Ovary (tissue), 9 donors: ENCODE data around the gene DEGS2. TPM values are rescaled to one million over a fixed set of nuclear protein-coding genes. Genes with fewer than 3 reads are reported as not detected.

ENCODE experiments used
- DNase-seq, 5 donors: peaks; one replicate each; pipeline ENCODE4 v3.0.0-alpha.2; 2019 to 2020
- H3K27ac ChIP-seq, 2 donors: fragments of 200-600 bp; one replicate each; pipeline versions ENCODE4 v1.5.1 to v1.8.0; 2019 to 2022
- H3K27me3 ChIP-seq: fragments of 200-600 bp; one replicate; pipeline ENCODE4 v1.8.0; 2022
- H3K36me3 ChIP-seq: fragments of 200-600 bp; sonication (generic); one replicate; pipeline ENCODE4 v1.5.1; 2019
- H3K4me1 ChIP-seq: one replicate; pipeline ENCODE4 v1.8.1; 2013; ENCODE audit warnings: mild to moderate bottlenecking, moderate library complexity; ENCODE audit not compliant: insufficient read depth
- H3K4me3 ChIP-seq: fragments of 200-600 bp; sonication (generic); one replicate; pipeline ENCODE4 v1.5.1; 2017
- H3K9me3 ChIP-seq, 2 donors: fragments of 200-600 bp in 1 of 2; sonication (generic) in 1 of 2; one replicate each; pipeline versions ENCODE4 v1.5.1 to v1.8.1; 2013 to 2019; ENCODE audit warnings: mild to moderate bottlenecking in 1 of 2, moderate library complexity in 1 of 2
- EP300 ChIP-seq: sonication (generic); formaldehyde crosslinking; IDR thresholded peaks from one replicate; pipeline ENCODE4 v1.6.1; 2017; ENCODE audit warnings: antibody characterized with exemption
- POLR2A ChIP-seq: fragments of 450-650 bp; IDR thresholded peaks from one replicate; pipeline ENCODE4 v1.6.1; 2017; ENCODE audit warnings: antibody characterized with exemption, mild to moderate bottlenecking, moderate library complexity
- WGBS, 3 donors: extraction: QIAGEN DNeasy Blood & Tissue Kit in 1 of 3; methylation state at CpG; one replicate each; pipeline versions ENCODE4 v1.1.5 to v1.1.7; 2013 to 2017; 5-methylcytosine and 5-hydroxymethylcytosine counted together
- intact Hi-C, 4 donors: fragments of 100-400 bp; cut with DNase I; formaldehyde crosslinking; loops; one replicate each; pipeline versions ENCODE4 v1.11.0 to v1.15.1; 2022 to 2023
- polyA plus RNA-seq, 2 donors: library from polyadenylated mRNA; stranded (reverse); fragments of 200-250 nt in 1 of 2; fragments of 350-450 nt in 1 of 2; fragmentation: Illumina TruSeq in 1 of 2; extraction: RNeasy Lipid Tissue Mini Kit (QIAGEN cat#74804) in 1 of 2; gene quantifications; one replicate each; pipeline ENCODE4 v1.2.3, GENCODE V29; 2013 to 2014
- total RNA-seq, 7 donors: library from RNA; depleted of rRNA in 2 of 7; stranded (reverse); fragments of >200 nt in 2 of 7; fragmentation: NEBNext Ultra II Directional in 3 of 7; extraction: Animal tissue kit (Norgen Biotek cat#: 25700) in 3 of 7; gene quantifications; one replicate each; pipeline versions ENCODE4 v1.1.0 to v1.2.4, GENCODE V29; 2016 to 2023
- TF ChIP-seq, protein P1 (sequence below), 3 donors: fragments of 450-650 bp in 2 of 3; fragments of 200-600 bp in 1 of 3; IDR thresholded peaks; one replicate each; pipeline versions ENCODE4 v1.5.1 to v1.8.0; 2016 to 2022; ENCODE audit warnings: antibody characterized with exemption in 3 of 3, mild to moderate bottlenecking in 1 of 3
- donor health status: DM: no; HTN: no; CAD: no; lungs with moderate emphysema.
- donor health status: DM: no; HTN: no; CAD: no.
- donor health status: Bipolar disorder and iron deficiency.
- donor health status: DM: yes; HTN: yes; CAD: no.
- donor health status: DM: no; HTN: no; CAD: no.
- donor health status: DM: yes; HTN: yes; CAD: no.

DEGS2 gene
- total and polyA plus RNA-seq, 9 donors = 0.45 to 7.9 (median 2.3) TPM; not detected in 1

GRCh38 chr14:100156776-100157175 lies 2.7 kb downstream of the DEGS2 start:
- no peak overlapping the region for H3K4me3 ChIP-seq
- H3K9me3 ChIP-seq = no peaks in the 10 kb centered on the region
- TF ChIP-seq EP300 (no peak), POLR2A (no peak)
- TF ChIP-seq, protein P1, sequence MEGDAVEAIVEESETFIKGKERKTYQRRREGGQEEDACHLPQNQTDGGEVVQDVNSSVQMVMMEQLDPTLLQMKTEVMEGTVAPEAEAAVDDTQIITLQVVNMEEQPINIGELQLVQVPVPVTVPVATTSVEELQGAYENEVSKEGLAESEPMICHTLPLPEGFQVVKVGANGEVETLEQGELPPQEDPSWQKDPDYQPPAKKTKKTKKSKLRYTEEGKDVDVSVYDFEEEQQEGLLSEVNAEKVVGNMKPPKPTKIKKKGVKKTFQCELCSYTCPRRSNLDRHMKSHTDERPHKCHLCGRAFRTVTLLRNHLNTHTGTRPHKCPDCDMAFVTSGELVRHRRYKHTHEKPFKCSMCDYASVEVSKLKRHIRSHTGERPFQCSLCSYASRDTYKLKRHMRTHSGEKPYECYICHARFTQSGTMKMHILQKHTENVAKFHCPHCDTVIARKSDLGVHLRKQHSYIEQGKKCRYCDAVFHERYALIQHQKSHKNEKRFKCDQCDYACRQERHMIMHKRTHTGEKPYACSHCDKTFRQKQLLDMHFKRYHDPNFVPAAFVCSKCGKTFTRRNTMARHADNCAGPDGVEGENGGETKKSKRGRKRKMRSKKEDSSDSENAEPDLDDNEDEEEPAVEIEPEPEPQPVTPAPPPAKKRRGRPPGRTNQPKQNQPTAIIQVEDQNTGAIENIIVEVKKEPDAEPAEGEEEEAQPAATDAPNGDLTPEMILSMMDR (IDR thresholded peaks at IDR 0.05) = no peak
- H3K27ac ChIP-seq = no peak overlapping the region
- intact Hi-C loops = loop anchor here in 1 of 4 donors (10.0 kb wide), 1 partner anchor 1502 kb away; no protein-coding TSS in a partner anchor
- 75 to 85% (median 83%) methylated on average over 6 of the region's 6 CpGs for WGBS, 3 donors
- H3K36me3 ChIP-seq = no peaks in the 10 kb centered on the region
- DNase-seq = no peak
- H3K4me1 ChIP-seq = peaks cover 4% of the 10 kb centered on the region
- peaks cover 10% of the 10 kb centered on the region for H3K27me3 ChIP-seq

DNA sequence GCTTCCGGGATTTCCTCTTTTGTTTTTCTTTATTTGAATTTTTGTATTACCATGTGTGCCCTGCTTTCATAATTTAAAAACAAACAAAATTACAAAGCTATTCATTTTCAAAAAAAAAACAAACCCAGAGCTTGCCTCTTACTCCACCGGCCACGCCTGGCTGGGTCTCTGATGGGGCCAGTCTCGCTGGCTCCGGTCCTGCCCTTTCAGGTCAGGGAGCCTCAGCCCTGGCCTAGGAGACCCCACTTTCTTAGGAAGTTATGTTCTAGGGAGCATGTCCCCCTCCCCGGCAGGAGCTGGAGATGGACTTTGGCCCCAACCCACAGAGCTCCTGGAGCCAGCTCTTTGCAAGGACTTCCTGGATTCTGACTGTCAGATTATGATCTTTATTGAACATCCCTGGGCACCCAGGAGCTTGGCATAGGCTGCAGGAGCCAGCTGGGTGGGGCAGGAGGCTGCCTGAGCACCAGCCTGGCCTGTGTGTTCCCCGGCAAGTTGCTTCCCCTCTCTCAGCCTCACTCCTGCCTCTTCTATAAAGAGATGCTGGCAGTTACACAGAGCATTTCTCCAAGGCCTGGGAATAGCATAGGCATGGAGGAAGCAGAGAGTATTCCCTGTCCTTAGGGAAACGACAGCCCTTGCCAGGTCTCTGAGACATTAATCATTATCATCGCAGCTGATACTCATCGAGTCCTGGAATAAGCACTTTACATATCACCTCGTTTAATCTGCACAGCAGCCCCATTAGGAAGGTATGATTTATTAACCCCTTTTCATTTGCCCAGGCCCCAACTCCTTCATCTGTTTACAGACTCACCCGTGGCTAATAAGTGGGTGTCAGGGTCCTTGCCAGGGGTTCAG lies 3.5 kb downstream of the DEGS2 start:
- intact Hi-C loops = loop anchor here in 1 of 4 donors (10.0 kb wide), 1 partner anchor 1501 kb away; no protein-coding TSS in a partner anchor
- peaks cover 4% of the 10 kb centered on the region for H3K4me1 ChIP-seq
- no peaks in the 10 kb centered on the region for H3K9me3 ChIP-seq
- no peak overlapping the region for H3K27ac ChIP-seq
- peaks cover 10% of the 10 kb centered on the region for H3K27me3 ChIP-seq
- 36 to 52% (median 48%) methylated on average over 12 of the region's 12 CpGs for WGBS, 3 donors
- DNase-seq = no peak
- H3K36me3 ChIP-seq = no peaks in the 10 kb centered on the region
- TF ChIP-seq POLR2A (no peak), EP300 (no peak)
- TF ChIP-seq, protein P1 (IDR thresholded peaks at IDR 0.05) = no peak
- no peak overlapping the region for H3K4me3 ChIP-seq

DNA sequence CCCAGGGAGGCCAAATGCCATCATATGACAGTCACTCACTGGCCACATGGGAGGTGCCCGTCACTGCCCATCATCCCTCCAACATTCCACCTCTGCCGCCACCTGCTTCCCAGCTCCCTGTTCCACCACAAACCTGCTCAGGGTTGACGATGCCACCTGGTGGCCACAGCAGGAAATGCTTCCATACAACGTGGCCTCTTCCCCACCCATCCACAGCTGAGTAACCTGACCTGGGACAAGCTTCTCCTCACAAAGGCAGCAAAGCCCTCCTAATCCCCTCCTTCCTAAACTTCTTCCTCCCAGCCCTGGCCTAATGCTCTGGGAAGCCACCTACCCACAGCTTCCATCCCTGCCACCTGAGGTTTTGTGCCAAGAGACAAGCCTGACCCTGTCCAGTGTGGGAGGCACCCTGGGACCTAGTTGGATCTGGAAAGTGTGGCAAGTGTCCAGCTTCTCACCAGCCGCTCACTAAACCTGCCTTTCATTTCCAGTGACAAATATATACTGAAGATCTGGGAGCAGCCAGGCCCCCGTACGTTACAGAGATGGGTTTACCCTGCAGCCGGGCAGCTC lies 4.3 kb downstream of the DEGS2 start:
- intact Hi-C loops = loop anchor here in 1 of 4 donors (10.0 kb wide), 1 partner anchor 1500 kb away; no protein-coding TSS in a partner anchor
- Histone ChIP-seq H3K4me3 (no peak overlapping the region), H3K27ac (no peak overlapping the region), H3K36me3 (no peaks in the 10 kb centered on the region), H3K27me3 (peaks cover 10% of the 10 kb centered on the region), H3K9me3 (no peaks in the 10 kb centered on the region), H3K4me1 (peaks cover 4% of the 10 kb centered on the region)
- peak in 1 of 5 donors; percentile 33 for DNase-seq
- TF ChIP-seq, protein P1 (IDR thresholded peaks at IDR 0.05) = peak in 1 of 3 donors; percentile 17
- TF ChIP-seq EP300 = no peak
- WGBS, 3 donors = 46 to 55% (median 53%) methylated on average over 8 of the region's 8 CpGs

DNA sequence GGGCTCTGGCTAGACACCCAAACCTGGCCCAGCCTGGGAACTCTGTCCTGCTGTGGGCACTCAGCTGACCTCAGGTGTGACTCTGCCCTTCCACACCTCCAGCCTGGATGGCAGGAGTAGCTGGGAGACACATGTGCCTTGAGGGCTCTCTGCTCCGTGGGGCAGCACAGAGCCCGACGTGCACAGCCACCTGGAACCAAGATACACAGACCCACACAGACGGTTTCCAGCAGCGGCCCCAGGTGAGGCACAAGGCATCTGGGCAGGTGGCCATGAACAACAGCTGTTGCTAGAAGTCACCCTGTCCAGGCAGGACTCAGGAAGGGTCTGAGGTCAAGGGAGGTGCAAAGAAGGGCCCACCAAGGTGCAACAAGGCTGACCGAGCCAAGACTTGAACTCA lies 5.9 kb downstream of the DEGS2 start:
- no peak overlapping the region for H3K4me3 ChIP-seq
- TF ChIP-seq, protein P1 (IDR thresholded peaks at IDR 0.05) = no peak
- TF ChIP-seq EP300 = no peak
- no peak for TF ChIP-seq POLR2A
- intact Hi-C loops = loop anchor here in 1 of 4 donors (10.0 kb wide), 1 partner anchor 1499 kb away; no protein-coding TSS in a partner anchor
- H3K27ac ChIP-seq = no peak overlapping the region
- no peak for DNase-seq
- no peaks in the 10 kb centered on the region for H3K36me3 ChIP-seq
- H3K4me1 ChIP-seq = peaks cover 4% of the 10 kb centered on the region
- no peaks in the 10 kb centered on the region for H3K9me3 ChIP-seq
- no peaks in the 10 kb centered on the region for H3K27me3 ChIP-seq
- 85 to 89% (median 88%) methylated on average over 6 of the region's 6 CpGs for WGBS, 3 donors
